Activated CD4-positive, alpha-beta T cell treated with anti-CD3 and anti-CD28 coated beads for 24 hours (primary cell): Measurements from ENCODE around the gene ZNF805.
"Not testable (repeated sequence)": the region's sequence is repeated elsewhere in the genome, so short reads cannot be mapped to it uniquely, and the experiment has no call there.

ENCODE experiments used
- DNase-seq, 2 donors: peaks; one replicate each; pipeline ENCODE4 v3.0.0-alpha.2; 2020; ENCODE audit warnings: low read depth in 2 of 2

The ZNF805 gene

GRCh38 chr19:57240311-57241090, at the start of gene ZNF805:
Gene ZNF805, plus strand, starts transcription at chr19:57240632. Its CDS starts 260 bp downstream, at chr19:57240892.
- peak; percentile 87 to 93 for DNase-seq

GRCh38 chr19:57191141-57192076, 49.0 kb upstream of the ZNF805 start, which contains the start of gene ZNF264:
Gene ZNF264, plus strand, starts transcription at chr19:57191500. Its CDS starts 414 bp downstream, at chr19:57191914.
- DNase-seq, result peak; percentile 82 to 84

- no peak for DNase-seq
These were observed 48.4 kb upstream of the ZNF805 start for GRCh38 chr19:57192077-57192420.

GRCh38 chr19:57192993-57193392, 47.4 kb upstream of the ZNF805 start:
- DNase-seq, result no peak

- not testable (repeated sequence) for DNase-seq
These were observed 42.6 kb upstream of the ZNF805 start for GRCh38 chr19:57197874-57198273.

- DNase-seq, result no peak
These were observed 38.3 kb upstream of the ZNF805 start for GRCh38 chr19:57202160-57202559.

GRCh38 chr19:57210381-57210780, 30.1 kb upstream of the ZNF805 start:
- DNase-seq, result no peak

- no peak for DNase-seq
These were observed 28.3 kb upstream of the ZNF805 start for GRCh38 chr19:57212109-57212508.

GRCh38 chr19:57227502-57227901, 12.9 kb upstream of the ZNF805 start:
- no peak for DNase-seq

- DNase-seq, result no peak
These were observed 8.7 kb upstream of the ZNF805 start for GRCh38 chr19:57231686-57232085.

GRCh38 chr19:57233207-57233606, 7.2 kb upstream of the ZNF805 start:
- no peak for DNase-seq

GRCh38 chr19:57239982-57240310, 486 bp upstream of the ZNF805 start:
- DNase-seq, result no peak

- DNase-seq, result no peak
These were observed 744 bp downstream of the ZNF805 start for GRCh38 chr19:57241176-57241575.

GRCh38 chr19:57242821-57243220, 2.4 kb downstream of the ZNF805 start:
- no peak for DNase-seq

GRCh38 chr19:57244513-57244912, 4.1 kb downstream of the ZNF805 start:
- no peak for DNase-seq

GRCh38 chr19:57245066-57245465, 4.6 kb downstream of the ZNF805 start:
- no peak for DNase-seq

GRCh38 chr19:57245959-57246358, 5.5 kb downstream of the ZNF805 start:
- no peak for DNase-seq

- no peak for DNase-seq
These were observed 8.2 kb downstream of the ZNF805 start for GRCh38 chr19:57248646-57249045.

GRCh38 chr19:57249329-57249728, 8.9 kb downstream of the ZNF805 start:
- DNase-seq, result no peak

GRCh38 chr19:57253767-57254166, 13.3 kb downstream of the ZNF805 start:
- DNase-seq, result not testable (repeated sequence)

GRCh38 chr19:57262044-57262443, 21.6 kb downstream of the ZNF805 start:
- no peak for DNase-seq

- DNase-seq, result no peak
These were observed 22.9 kb downstream of the ZNF805 start for GRCh38 chr19:57263244-57263741.

- no peak for DNase-seq
These were observed 26.9 kb downstream of the ZNF805 start for GRCh38 chr19:57267291-57267690.
